Endothelial cell (in vitro differentiated cells): ENCODE measurements around the gene PTPRJ. TPM values are rescaled to one million over a fixed set of nuclear protein-coding genes. Genes with fewer than 3 reads are reported as not detected.

Experiments
- DNase-seq: peaks from one replicate; pipeline ENCODE4 v3.0.0; 2021; ENCODE audit warnings: low spot score
- H3K27ac Mint-ChIP-seq: one replicate; pipeline ENCODE4 v1.8.0; 2021; ENCODE audit warnings: mixed read lengths, inconsistent platforms; ENCODE audit not compliant: unreplicated experiment
- H3K27me3 Mint-ChIP-seq: one replicate; pipeline ENCODE4 v1.8.0; 2021; ENCODE audit warnings: mild to moderate bottlenecking, moderate library complexity, mixed read lengths, inconsistent platforms; ENCODE audit not compliant: unreplicated experiment
- H3K36me3 Mint-ChIP-seq: one replicate; pipeline ENCODE4 v1.8.0; 2021; ENCODE audit warnings: mild to moderate bottlenecking, low read depth, mixed read lengths, inconsistent platforms; ENCODE audit not compliant: unreplicated experiment
- H3K4me1 Mint-ChIP-seq: one replicate; pipeline ENCODE4 v1.8.0; 2021; ENCODE audit warnings: mild to moderate bottlenecking, mixed read lengths, inconsistent platforms; ENCODE audit not compliant: unreplicated experiment
- H3K4me3 Mint-ChIP-seq: one replicate; pipeline ENCODE4 v1.8.0; 2021; ENCODE audit warnings: mild to moderate bottlenecking, mixed read lengths, inconsistent platforms; ENCODE audit not compliant: unreplicated experiment
- H3K9me3 Mint-ChIP-seq: one replicate; pipeline ENCODE4 v1.8.0; 2021; ENCODE audit warnings: mixed read lengths, inconsistent platforms; ENCODE audit not compliant: unreplicated experiment
- CTCF ChIP-seq: fragments of 200-600 bp; sonication (generic); IDR thresholded peaks from one replicate; pipeline ENCODE4 v1.5.0; 2021; ENCODE audit warnings: antibody characterized with exemption; ENCODE audit not compliant: unreplicated experiment
- total RNA-seq: library from RNA; stranded (reverse); fragmentation: NEBNext Ultra II Directional; extraction: Animal tissue kit (Norgen Biotek cat#: 25700); gene quantifications from one replicate; pipeline ENCODE4 v1.2.1, GENCODE V29; 2021; ENCODE audit not compliant: unreplicated experiment

Gene PTPRJ
- total RNA-seq, 1 donor from 2014 or later, result 1.6 TPM

DNA sequence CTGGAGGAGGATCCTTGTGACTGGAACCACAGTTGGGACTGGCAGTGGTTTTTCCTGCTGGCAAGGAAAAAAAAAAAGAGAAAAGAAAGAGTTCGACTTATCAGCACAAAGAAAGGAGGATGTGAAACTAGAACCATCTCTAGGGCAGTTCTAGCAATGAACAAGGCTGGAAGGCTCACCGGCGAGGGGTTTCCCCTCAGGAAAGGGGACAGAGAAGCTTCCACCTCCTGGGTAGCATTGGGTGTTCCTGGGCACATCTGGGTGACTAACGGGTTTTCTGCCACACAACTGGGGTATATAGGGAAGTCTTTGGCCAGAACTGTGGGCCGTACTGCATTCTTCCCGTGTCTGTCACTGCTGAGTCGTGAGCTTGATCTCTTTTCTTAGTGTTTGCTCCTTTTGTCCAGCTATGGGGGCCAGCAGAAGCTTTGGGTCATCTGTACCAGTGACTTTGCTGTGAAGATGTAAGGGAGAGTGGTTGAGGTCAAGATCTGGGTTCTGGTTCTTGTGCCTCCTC, 126.9 kb downstream of the PTPRJ start:
- no peak for DNase-seq
- H3K4me1 Mint-ChIP-seq, result peaks cover 9% of the 10 kb centered on the region
- H3K9me3 Mint-ChIP-seq, result no peaks in the 10 kb centered on the region
- H3K27ac Mint-ChIP-seq, result peak overlapping the region; percentile 14
- H3K27me3 Mint-ChIP-seq, result peaks cover 6% of the 10 kb centered on the region
- no peaks in the 10 kb centered on the region for H3K36me3 Mint-ChIP-seq
- H3K4me3 Mint-ChIP-seq, result no peak overlapping the region
- no peak for TF ChIP-seq CTCF

GRCh38 chr11:48108231-48109045, 128.1 kb downstream of the PTPRJ start:
- Mint-ChIP-seq H3K4me1 (peaks cover 9% of the 10 kb centered on the region), H3K4me3 (no peak overlapping the region), H3K27me3 (peaks cover 6% of the 10 kb centered on the region), H3K27ac (peak overlapping the region; percentile 51), H3K36me3 (no peaks in the 10 kb centered on the region), H3K9me3 (no peaks in the 10 kb centered on the region)
- no peak for TF ChIP-seq CTCF
- no peak for DNase-seq

DNA sequence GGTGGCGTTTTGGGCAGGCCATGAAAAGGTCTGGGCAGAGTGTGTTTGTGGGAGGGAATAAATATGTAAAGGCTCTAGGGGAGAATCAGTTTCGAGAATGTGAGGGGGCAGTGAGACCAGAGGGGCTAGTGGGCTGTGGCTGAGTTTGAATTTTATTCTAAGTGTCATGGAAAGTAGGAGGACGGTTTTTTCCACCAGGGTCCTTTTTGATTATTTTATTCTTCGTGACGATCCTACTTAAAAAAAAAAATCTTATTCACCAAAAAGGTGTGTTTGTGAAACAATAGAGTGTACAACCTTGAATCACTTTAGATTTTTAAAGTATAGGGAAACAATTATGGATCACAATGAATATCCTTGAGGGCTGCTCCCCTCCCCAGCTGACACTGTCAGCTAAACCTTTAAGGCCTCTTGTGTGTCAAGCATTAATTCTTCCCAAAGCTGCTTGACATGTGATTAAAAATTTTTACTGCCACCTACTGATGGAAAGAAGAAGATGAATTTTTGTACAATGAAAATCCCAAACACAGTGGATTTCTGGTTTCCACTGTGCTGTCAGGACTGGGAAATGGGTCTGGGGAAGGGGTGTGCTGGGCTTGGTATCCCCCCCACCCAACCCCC, 128.8 kb downstream of the PTPRJ start:
- peak overlapping the region; percentile 51 for H3K27ac Mint-ChIP-seq
- no peak overlapping the region for H3K4me3 Mint-ChIP-seq
- TF ChIP-seq CTCF, result no peak
- H3K36me3 Mint-ChIP-seq, result no peaks in the 10 kb centered on the region
- DNase-seq, result no peak
- no peaks in the 10 kb centered on the region for H3K9me3 Mint-ChIP-seq
- peaks cover 6% of the 10 kb centered on the region for H3K27me3 Mint-ChIP-seq
- peaks cover 9% of the 10 kb centered on the region for H3K4me1 Mint-ChIP-seq

- H3K27me3 Mint-ChIP-seq, result peaks cover 6% of the 10 kb centered on the region
- peaks cover 9% of the 10 kb centered on the region for H3K4me1 Mint-ChIP-seq
- no peak overlapping the region for H3K4me3 Mint-ChIP-seq
- no peak overlapping the region for H3K27ac Mint-ChIP-seq
- DNase-seq, result no peak
- no peaks in the 10 kb centered on the region for H3K36me3 Mint-ChIP-seq
- no peaks in the 10 kb centered on the region for H3K9me3 Mint-ChIP-seq
- TF ChIP-seq CTCF, result no peak
Observed at GRCh38 chr11:48110509-48110766, 130.1 kb downstream of the PTPRJ start.

DNA sequence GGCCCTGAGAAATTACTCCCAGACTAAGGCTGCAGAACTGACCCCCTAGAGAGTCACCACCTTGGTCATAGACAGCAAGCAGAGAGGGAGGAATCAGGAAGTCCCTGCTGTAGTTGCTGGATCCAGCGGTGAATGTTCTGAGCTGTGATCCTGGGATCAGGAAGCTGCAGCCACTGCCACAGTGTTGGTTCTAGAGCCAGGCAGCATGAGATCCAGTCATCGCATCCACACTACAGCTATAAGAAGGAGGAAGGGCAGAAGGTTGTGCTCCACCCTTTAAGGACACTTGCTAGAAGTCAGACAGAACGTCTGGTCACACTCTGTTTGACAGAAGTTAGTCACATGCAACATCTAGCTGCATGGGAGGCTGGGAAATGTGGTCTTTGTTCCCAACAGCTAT, 131.5 kb downstream of the PTPRJ start:
- Mint-ChIP-seq H3K4me3 (no peak overlapping the region), H3K9me3 (no peaks in the 10 kb centered on the region), H3K4me1 (peaks cover 9% of the 10 kb centered on the region), H3K27me3 (peaks cover 8% of the 10 kb centered on the region), H3K36me3 (no peaks in the 10 kb centered on the region), H3K27ac (no peak overlapping the region)
- TF ChIP-seq CTCF, result no peak
- no peak for DNase-seq
